Neural crest cell (in vitro differentiated cells): ENCODE results near the gene KRTAP3-1. TPM values are rescaled to one million over a fixed set of nuclear protein-coding genes. Genes with fewer than 3 reads are reported as not detected.
A peak's percentile ranks its signal among the peaks of the same experiment; 100 is the strongest.

Experiments used
- DNase-seq: peaks from one replicate; pipeline ENCODE4 v3.0.0; 2021; ENCODE audit warnings: low read depth, mixed read lengths, low spot score
- H3K27ac Mint-ChIP-seq: one replicate; pipeline ENCODE4 v1.8.0; 2021; ENCODE audit warnings: mild to moderate bottlenecking, mixed read lengths; ENCODE audit not compliant: unreplicated experiment
- H3K27me3 Mint-ChIP-seq: 2 replicates; pipeline ENCODE4 v1.8.0; 2021; ENCODE audit warnings: low read depth, mild to moderate bottlenecking, mixed read lengths
- H3K36me3 Mint-ChIP-seq: 2 replicates; pipeline ENCODE4 v1.8.0; 2021; ENCODE audit warnings: low read depth, mild to moderate bottlenecking, mixed read lengths
- H3K4me1 Mint-ChIP-seq: 2 replicates; pipeline ENCODE4 v1.8.0; 2021; ENCODE audit warnings: mixed read lengths
- H3K4me3 Mint-ChIP-seq: one replicate; pipeline ENCODE4 v1.8.0; 2021; ENCODE audit warnings: mild to moderate bottlenecking, mixed read lengths
- H3K9me3 Mint-ChIP-seq: 2 replicates; pipeline ENCODE4 v1.8.0; 2021; ENCODE audit warnings: mixed read lengths
- CTCF ChIP-seq: fragments of 200-600 bp; sonication (generic); conservative IDR thresholded peaks from 2 replicates; pipeline ENCODE4 v1.5.0; 2021; ENCODE audit warnings: antibody characterized with exemption, mild to moderate bottlenecking
- total RNA-seq: library from RNA; stranded (reverse); gene quantifications from 2 replicates; pipeline ENCODE4 v1.2.1, GENCODE V29; 2021

The KRTAP3-1 gene
- total RNA-seq, 1 donor from 2014 or later, result not detected

- peaks cover 11% of the 10 kb centered on the region for H3K27me3 Mint-ChIP-seq
- no peak within 1 kb of the TSS for H3K4me3 Mint-ChIP-seq
- no peaks in the 10 kb centered on the region for H3K9me3 Mint-ChIP-seq
- no peak for DNase-seq
- no peaks in the 10 kb centered on the region for H3K36me3 Mint-ChIP-seq
- H3K27ac Mint-ChIP-seq, result no peak within 1 kb of the TSS
- TF ChIP-seq CTCF, result no peak
- peaks cover 9% of the 10 kb centered on the region for H3K4me1 Mint-ChIP-seq
Measured at GRCh38 chr17:40984226-40984625, 24.7 kb downstream of the KRTAP3-1 start, which contains the start of gene KRT40. Gene KRT40 (minus strand): TSS chr17:40984326. CDS start chr17:40984273, 53 bp downstream.

- H3K9me3 Mint-ChIP-seq, result no peaks in the 10 kb centered on the region
- no peak overlapping the region for H3K27ac Mint-ChIP-seq
- no peaks in the 10 kb centered on the region for H3K36me3 Mint-ChIP-seq
- peaks cover 9% of the 10 kb centered on the region for H3K4me1 Mint-ChIP-seq
- H3K27me3 Mint-ChIP-seq, result peaks cover 8% of the 10 kb centered on the region
- no peak for DNase-seq
- no peak overlapping the region for H3K4me3 Mint-ChIP-seq
- TF ChIP-seq CTCF, result no peak
Measured at GRCh38 chr17:40981115-40981514, 27.8 kb downstream of the KRTAP3-1 start.

- H3K9me3 Mint-ChIP-seq, result no peaks in the 10 kb centered on the region
- H3K27ac Mint-ChIP-seq, result peak overlapping the region; percentile 6
- H3K4me3 Mint-ChIP-seq, result no peak overlapping the region
- DNase-seq, result no peak
- peaks cover 9% of the 10 kb centered on the region for H3K4me1 Mint-ChIP-seq
- TF ChIP-seq CTCF, result no peak
- H3K36me3 Mint-ChIP-seq, result no peaks in the 10 kb centered on the region
- peaks cover 9% of the 10 kb centered on the region for H3K27me3 Mint-ChIP-seq
Measured at GRCh38 chr17:40980596-40980995, 28.3 kb downstream of the KRTAP3-1 start.

GRCh38 chr17:40980117-40980516 lies 28.8 kb downstream of the KRTAP3-1 start:
- Mint-ChIP-seq H3K9me3 (no peaks in the 10 kb centered on the region), H3K4me3 (no peak overlapping the region), H3K36me3 (no peaks in the 10 kb centered on the region), H3K4me1 (peaks cover 9% of the 10 kb centered on the region), H3K27me3 (peaks cover 12% of the 10 kb centered on the region), H3K27ac (no peak overlapping the region)
- no peak for DNase-seq
- TF ChIP-seq CTCF, result no peak

GRCh38 chr17:40978575-40979151 lies 30.3 kb downstream of the KRTAP3-1 start:
- no peak for DNase-seq
- Mint-ChIP-seq H3K36me3 (no peaks in the 10 kb centered on the region), H3K9me3 (no peaks in the 10 kb centered on the region), H3K4me1 (peaks cover 9% of the 10 kb centered on the region), H3K27me3 (peaks cover 9% of the 10 kb centered on the region), H3K27ac (no peak overlapping the region), H3K4me3 (no peak overlapping the region)
- no peak for TF ChIP-seq CTCF
